C4-2B (cell line): ENCODE measurements around the gene NOXA1.

Experiments
- CTCF ChIP-seq: fragments of 450-650 bp; conservative IDR thresholded peaks from 2 replicates; pipeline ENCODE4 v1.5.1; 2017; ENCODE audit warnings: mild to moderate bottlenecking
- ZFX ChIP-seq: fragments of 450-650 bp; IDR thresholded peaks from 2 replicates; pipeline ENCODE4 v1.6.1; 2017

GRCh38 chr9:137404961-137405567 lies 18.1 kb upstream of the NOXA1 start:
- TF ChIP-seq CTCF (no peak), ZFX (no peak)
